ENCODE results near the gene STAT6. TPM values are rescaled to one million over a fixed set of nuclear protein-coding genes. Genes with fewer than 3 reads are reported as not detected.
A peak's percentile ranks its signal among the peaks of the same experiment; 100 is the strongest.

Gene STAT6
- total and polyA plus RNA-seq, 2 donors (not counting 3 experiments of a cell fraction or from before 2014, with no cell fraction given), result 136 to 147 TPM

DNA sequence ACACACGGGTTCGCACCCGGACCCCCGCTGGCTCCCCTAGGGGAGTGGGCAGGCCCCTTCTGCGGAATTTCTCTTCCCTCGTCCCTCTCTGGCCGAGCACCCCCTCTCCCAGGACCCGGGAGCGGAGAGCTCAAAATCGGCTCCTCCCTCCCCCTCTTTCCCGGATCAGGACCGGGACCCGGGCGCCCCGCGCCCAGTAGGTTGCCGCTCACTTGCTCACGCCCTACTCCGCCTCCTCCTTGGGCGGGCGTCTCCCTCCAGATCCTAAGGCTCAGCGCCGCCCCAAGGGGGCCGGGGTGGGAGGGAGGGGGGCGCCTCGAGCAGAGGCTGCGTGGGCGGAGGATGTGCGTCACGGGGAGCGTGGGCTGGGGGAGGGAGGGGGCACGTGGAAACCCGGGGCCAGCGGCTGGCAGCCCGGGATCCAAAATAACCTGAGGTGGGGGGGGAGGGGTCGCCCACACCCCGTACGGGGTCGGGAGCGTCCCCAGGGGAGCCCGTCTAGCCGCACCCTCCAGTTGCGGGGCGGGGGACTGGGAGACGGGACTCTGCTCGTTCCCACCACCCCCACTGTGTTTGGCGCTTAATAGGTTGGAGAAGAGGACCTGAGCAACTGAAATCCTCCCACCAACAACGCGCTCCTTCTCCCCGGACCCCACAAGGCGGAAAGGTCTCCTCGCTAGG lies 24.0 kb downstream of the STAT6 start:
- H3K9ac ChIP-seq (replicated peaks; ENCODE audit: extremely low read depth, insufficient read depth, low read length), result peak overlapping the region; percentile 87
- POLR2A ChIA-PET, result interaction anchor here (0.7 to 2.5 kb wide), 3 partner anchors 8 to 25 kb away, joined by 6 to 11 read pairs (median 7); partner anchors contain the start of genes NEMP1 and STAT6
- no peak for TF ChIP-seq MYC (IDR thresholded peaks at IDR 0.05; ENCODE audit: low read depth, low read length)
- no peak for TF ChIP-seq GATA2 (IDR thresholded peaks at IDR 0.05; ENCODE audit: insufficient read depth, insufficient read length, low read depth, low read length)
- no peak for TF ChIP-seq FOS (IDR thresholded peaks at IDR 0.05; ENCODE audit: borderline replicate concordance, insufficient read depth, low read length)
- TF ChIP-seq JUN (IDR thresholded peaks at IDR 0.05; ENCODE audit: borderline replicate concordance, insufficient read depth, insufficient read length, low read depth), result no peak
- no peak for TF ChIP-seq POLR2AphosphoS5 (IDR thresholded peaks at IDR 0.05; ENCODE audit: insufficient read depth, low read depth, low read length)
- TF ChIP-seq POLR2A (IDR thresholded peaks at IDR 0.05; ENCODE audit: low read depth, low read length), result no peak
- TF ChIP-seq, protein P1, sequence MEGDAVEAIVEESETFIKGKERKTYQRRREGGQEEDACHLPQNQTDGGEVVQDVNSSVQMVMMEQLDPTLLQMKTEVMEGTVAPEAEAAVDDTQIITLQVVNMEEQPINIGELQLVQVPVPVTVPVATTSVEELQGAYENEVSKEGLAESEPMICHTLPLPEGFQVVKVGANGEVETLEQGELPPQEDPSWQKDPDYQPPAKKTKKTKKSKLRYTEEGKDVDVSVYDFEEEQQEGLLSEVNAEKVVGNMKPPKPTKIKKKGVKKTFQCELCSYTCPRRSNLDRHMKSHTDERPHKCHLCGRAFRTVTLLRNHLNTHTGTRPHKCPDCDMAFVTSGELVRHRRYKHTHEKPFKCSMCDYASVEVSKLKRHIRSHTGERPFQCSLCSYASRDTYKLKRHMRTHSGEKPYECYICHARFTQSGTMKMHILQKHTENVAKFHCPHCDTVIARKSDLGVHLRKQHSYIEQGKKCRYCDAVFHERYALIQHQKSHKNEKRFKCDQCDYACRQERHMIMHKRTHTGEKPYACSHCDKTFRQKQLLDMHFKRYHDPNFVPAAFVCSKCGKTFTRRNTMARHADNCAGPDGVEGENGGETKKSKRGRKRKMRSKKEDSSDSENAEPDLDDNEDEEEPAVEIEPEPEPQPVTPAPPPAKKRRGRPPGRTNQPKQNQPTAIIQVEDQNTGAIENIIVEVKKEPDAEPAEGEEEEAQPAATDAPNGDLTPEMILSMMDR (IDR thresholded peaks at IDR 0.05; ENCODE audit: extremely low read depth in 1 of 2, insufficient read depth in 1 of 2, low read depth in 1 of 2, low read length in 2 of 2), result no peak
- TF ChIP-seq EZH2 (IDR thresholded peaks at IDR 0.05; ENCODE audit: borderline replicate concordance, low read depth, low read length, severe bottlenecking), result no peak
- TF ChIP-seq, protein P2, sequence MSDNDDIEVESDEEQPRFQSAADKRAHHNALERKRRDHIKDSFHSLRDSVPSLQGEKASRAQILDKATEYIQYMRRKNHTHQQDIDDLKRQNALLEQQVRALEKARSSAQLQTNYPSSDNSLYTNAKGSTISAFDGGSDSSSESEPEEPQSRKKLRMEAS (IDR thresholded peaks at IDR 0.05; ENCODE audit: insufficient read depth, insufficient read length), result no peak
- peaks cover 16% of the 10 kb centered on the region for H3K4me1 ChIP-seq (ENCODE audit: control insufficient read depth, extremely low read depth, insufficient read depth, low read length)
- BruUV-seq (replicated peaks), result no TSS peak
- peak overlapping the region; percentile 70 to 81 (median 79) for H3K4me3 ChIP-seq (replicated peaks in 1 of 3; ENCODE audit: insufficient read depth in 1 of 3, low read depth in 1 of 3, low read length in 3 of 3)
- H3K9me1 ChIP-seq (replicated peaks; ENCODE audit: control insufficient read depth, extremely low read depth, insufficient read depth, low read length), result no peaks in the 10 kb centered on the region
- peak overlapping the region; percentile 82 for H3K27ac ChIP-seq (ENCODE audit: insufficient read depth, low read depth, low read length)
- peak overlapping the region; percentile 79 for H2AFZ ChIP-seq (ENCODE audit: low read depth, low read length)
- peaks cover 0 to 6% of the 10 kb centered on the region in 2 experiments for H3K36me3 ChIP-seq (ENCODE audit: control insufficient read depth in 2 of 2, extremely low read depth in 1 of 2, insufficient read depth in 2 of 2, low read length in 2 of 2)
- intact Hi-C loops (cut with micrococcal nuclease) (loop anchor here (1.0 to 5.0 kb wide), 2 partner anchors 9 to 400 kb away; partner anchors contain the start of genes NEMP1 and PTGES3), dilution Hi-C loops (cut with MboI; ENCODE audit: extremely low pct_ligation_motif_present, low sequenced_read_pairs) (no loop called here)
- peaks cover 16% of the 10 kb centered on the region for H3K79me2 ChIP-seq (ENCODE audit: control insufficient read depth, insufficient read depth, low read length)
- no peaks in the 10 kb centered on the region for H3K9me3 ChIP-seq (replicated peaks; ENCODE audit: control insufficient read depth, insufficient read depth, low read length)
- FAIRE-seq (peak; percentile 78), DNase-seq (ENCODE audit: low read depth, low spot score) (peak; percentile 76)
- CTCF ChIA-PET, result interaction anchor here (1.0 to 14.4 kb wide), 4 partner anchors 8 to 24 kb away, joined by 3 to 158 read pairs (median 11); partner anchors contain the start of genes NEMP1 and STAT6
- H3K27me3 ChIP-seq (ENCODE audit: control insufficient read depth in 2 of 2, insufficient read depth in 2 of 2, low read length in 2 of 2), result no peaks in the 10 kb centered on the region
- H4K20me1 ChIP-seq (replicated peaks; ENCODE audit: control insufficient read depth, extremely low read depth, insufficient read depth, low read length), result no peaks in the 10 kb centered on the region
- H3K4me2 ChIP-seq (ENCODE audit: insufficient read depth, low read length), result peak overlapping the region; percentile 89

All from endothelial cell of umbilical vein (primary cell).